GM21786 (cell line): ENCODE data around the gene RDH16.

Experiments
- ATAC-seq: cut with Tn5 transposase; IDR thresholded peaks from one replicate; pipeline ENCODE4 v1.9.1; 2021; ENCODE audit not compliant: unreplicated experiment

RDH16 gene, protein sequence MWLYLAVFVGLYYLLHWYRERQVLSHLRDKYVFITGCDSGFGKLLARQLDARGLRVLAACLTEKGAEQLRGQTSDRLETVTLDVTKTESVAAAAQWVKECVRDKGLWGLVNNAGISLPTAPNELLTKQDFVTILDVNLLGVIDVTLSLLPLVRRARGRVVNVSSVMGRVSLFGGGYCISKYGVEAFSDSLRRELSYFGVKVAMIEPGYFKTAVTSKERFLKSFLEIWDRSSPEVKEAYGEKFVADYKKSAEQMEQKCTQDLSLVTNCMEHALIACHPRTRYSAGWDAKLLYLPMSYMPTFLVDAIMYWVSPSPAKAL

DNA sequence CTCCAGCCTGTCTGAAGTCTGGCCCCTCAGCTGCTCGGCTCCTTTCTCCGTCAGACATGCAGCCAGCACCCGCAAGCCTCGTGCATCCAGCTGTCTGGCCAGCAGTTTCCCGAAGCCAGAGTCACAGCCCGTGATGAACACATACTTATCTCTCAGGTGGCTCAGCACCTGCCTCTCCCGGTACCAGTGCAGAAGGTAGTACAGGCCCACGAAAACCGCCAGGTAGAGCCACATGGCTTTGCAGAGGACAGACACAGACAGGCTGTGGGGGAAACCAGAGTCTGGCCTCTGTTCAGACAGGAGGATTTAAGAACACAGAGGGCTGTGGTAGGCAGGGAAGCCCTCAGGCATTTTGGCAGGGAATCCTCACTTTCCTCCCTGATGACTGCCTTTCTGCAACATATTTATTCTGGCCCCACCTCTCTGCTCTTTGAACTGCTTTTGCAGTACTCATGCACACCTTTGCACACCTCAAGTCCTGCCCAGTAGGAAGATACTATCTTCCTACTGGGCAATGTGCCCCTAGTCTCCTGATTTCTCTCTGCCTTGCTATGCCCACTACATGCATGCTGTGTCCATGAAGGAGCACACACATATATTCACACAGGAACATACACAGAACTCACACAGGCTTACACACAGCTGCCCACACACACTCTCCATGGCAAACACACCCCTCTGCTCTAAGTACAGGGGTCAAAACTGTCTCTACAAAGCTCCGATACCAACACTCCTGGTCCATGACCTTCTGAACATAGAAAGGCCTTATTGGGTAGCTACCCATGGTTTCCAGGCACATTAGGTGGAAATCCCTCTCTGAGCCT is at the start of gene RDH16:
TSS of gene RDH16 (minus strand) at position 380 of the 824 bp plus-strand sequence. CDS start at position 234, 146 bp downstream.
- ATAC-seq: no peak

DNA sequence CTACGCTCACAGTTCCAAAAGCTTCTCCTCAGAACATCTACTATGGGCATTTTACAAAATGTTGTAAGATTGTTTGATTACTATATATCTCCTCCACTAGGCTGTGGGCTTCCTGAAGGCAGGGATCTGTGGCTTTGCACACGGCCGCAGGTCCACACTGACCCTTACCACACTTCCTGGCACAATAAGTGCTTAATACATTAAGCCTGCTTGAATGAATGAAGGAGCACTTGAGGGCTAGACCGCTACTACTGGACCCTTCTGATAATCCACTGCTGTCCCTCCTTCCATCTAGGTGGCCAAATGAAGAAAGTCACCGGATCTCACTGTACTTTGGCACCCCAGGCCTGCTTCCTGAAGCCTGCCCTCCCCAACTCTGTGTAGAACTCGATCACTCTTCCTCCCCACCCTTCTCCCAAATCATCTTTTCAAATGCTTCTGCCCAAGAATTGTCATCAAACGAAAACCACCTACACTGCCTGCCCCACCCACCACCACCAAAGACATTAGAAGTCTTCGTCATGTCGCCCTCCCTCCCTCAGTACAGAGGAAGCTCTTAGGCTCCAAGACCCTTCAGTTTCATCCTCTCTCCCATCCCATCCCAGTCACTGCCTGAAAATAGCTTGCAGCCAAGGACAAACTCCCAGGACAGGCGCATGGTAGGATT is 49.5 kb upstream of the RDH16 start:
- ATAC-seq: no peak

DNA sequence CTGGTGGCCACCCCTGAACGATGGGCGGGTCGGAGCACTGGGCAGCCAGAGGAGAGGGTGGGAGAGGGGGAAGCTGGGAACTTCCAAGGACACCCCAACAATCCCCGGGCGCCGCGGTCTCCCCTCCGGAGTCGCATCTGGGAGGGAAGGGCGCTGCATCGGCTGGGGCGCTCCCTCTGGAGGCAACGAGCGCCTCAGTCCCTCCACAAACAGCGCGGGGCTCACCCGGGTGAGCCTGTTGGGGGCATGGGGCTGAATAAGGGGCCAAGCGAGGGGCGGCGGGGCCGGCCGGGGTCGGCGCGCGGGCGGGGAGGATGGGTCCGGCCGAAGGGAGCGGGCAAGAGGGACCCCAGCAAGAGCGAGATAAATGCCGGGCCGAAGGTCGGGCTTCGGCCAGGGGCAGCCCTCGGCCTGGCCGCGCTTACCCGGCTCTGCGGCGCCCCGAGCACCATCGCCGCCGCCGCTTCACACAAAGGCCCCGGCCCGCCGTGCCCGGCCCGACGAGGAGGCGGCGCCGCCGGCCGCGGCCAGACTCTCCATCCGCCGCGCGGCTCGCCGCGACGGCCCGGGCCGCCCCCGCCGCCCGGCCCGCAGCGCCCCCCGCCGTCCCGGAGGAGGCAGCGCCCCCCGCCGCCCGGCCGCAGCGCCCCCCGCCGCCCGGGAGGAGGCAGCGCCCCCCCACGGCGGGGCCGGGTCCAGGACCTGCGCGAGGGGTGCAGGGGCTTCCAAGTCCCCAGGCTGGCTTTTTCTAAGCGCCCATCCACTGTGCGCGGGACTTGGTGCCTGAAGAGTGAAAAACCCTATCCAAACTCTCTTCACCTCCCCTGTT is 48.8 kb upstream of the RDH16 start, which contains the start of gene ZBTB39:
TSS of gene ZBTB39 (minus strand) at position 567 of the 829 bp plus-strand sequence. CDS start 1,629 bp downstream, outside the sequence.
- peak; percentile 55 for ATAC-seq

DNA sequence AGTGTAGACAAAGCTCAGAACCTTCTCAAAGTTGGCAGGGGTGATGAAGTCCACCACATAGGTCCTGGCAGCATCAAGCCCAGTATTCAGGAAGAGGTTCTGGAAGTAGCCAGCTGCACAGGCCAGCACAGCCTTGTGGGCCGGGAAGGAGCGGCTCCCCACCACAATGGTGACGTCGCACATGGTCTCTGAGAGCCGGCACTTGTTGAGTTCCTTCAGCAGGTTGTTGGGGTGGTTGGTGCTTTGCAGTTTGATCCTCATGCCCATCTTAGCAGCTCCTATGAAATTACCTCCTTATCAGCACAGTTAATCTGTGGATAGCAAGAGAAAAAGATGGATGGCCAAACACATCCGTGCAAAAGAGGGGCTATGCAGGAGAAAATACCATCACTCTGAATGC is 47.2 kb upstream of the RDH16 start:
- no peak for ATAC-seq

DNA sequence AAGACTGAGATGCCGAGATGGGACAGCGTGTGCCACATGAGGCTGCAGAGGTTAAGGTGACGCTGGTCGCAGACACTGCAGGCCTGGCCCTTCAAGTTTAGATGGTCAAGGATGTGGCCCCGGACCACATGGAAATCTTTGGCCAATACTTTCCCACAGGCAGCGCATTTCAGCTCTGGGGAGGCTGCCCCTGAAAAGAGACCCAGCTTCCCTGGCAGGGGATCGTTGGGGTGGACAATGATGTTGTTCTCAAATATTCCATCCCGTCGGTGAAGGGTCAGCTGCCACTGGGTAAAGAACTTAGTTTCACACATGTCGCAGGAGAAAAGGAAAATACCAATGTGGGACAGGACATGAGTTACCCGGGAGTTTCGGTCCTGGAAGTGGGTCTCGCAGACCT is 46.0 kb upstream of the RDH16 start:
- no peak for ATAC-seq

DNA sequence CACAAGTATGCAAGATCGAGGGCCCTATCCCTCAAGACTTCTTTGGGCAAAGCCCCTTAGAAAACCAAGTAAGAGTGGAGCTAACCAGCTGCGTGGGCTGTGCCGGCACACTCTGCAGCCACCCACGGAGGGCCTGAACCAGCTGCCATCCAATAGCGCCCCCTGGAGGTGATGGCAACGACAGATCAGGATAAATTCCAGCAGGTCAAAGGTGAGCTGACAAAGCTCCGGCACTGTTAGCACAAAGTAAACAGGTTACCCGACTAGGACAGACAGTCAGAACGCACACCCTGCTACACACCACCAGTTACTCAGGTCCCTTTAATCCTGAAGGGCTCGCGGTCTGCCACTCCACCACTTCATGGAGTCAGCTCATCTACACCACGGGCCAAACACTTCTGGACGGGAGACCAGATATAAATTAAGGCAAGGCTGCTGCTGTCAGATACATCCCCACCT is 44.1 kb upstream of the RDH16 start:
- ATAC-seq: no peak

GRCh38 chr12:57000393-57000792 is 43.0 kb upstream of the RDH16 start:
- ATAC-seq: no peak

DNA sequence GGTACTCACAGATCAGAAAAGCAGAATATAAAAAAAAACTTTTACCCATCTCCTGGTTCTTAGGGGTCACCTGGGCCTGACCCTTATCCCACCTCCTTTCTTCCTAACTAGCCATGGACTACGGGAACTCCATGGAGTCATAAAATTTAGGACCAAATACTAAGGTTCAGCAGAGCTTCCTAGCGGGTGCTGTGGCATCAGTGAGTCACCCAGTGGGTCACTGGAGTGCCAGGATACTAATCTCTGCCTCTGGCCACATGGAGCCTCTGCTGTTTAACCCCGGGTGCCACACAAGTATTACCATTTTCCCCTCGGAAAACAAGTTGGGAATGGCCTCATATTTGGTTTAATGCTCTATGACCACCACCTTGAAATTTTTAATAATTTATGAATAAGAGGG is 42.0 kb upstream of the RDH16 start:
- no peak for ATAC-seq

DNA sequence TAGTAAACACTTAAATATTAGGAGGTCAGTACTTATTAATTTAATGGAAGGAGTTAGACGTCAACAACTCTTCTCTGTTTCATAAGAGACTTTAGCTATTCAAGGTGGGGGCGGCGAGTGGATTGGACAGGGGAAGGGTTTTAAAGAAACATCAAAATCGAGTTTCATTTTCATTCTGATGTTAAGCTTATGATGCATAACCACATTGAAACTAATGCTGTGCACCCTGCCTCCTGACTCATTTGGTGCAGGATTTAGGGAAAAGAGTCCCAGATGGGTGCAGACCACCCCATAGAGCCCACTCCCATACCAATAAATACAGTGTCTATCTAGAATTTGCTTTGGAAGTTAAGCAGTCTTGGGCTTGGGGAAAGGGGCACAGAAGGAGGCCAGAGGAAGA is 41.6 kb upstream of the RDH16 start:
- peak; percentile 77 for ATAC-seq

DNA sequence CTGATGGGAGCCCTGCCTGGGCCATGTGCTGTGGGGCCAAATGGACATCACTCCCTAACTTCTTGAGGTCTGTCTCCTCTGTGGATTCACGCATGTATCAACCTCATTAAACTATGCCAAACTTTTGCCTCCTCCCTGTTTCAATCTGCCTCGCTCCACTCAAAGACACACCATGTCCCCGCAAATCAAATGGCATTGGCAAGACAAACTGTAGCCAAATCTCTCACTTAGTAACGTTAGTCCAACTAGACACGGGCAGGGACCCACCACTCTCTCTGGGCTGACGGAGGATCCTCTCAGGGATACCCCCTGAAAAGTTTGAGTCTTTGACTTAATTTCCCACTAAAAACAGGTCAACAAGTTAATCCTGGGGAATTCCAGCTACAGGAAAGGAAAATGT is 40.9 kb upstream of the RDH16 start:
- ATAC-seq: no peak

GRCh38 chr12:56996793-56997545 is 39.6 kb upstream of the RDH16 start:
- no peak for ATAC-seq

DNA sequence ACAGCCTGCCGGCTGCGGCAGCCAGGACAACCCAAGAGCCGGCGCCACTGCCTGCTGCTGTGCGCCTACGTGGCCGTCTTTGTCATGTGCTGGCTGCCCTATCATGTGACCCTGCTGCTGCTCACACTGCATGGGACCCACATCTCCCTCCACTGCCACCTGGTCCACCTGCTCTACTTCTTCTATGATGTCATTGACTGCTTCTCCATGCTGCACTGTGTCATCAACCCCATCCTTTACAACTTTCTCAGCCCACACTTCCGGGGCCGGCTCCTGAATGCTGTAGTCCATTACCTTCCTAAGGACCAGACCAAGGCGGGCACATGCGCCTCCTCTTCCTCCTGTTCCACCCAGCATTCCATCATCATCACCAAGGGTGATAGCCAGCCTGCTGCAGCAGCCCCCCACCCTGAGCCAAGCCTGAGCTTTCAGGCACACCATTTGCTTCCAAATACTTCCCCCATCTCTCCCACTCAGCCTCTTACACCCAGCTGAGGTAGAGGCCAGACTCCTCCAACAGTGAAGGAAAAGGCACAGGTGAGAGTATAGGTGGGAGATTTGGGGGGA is 38.6 kb upstream of the RDH16 start:
- no peak for ATAC-seq

DNA sequence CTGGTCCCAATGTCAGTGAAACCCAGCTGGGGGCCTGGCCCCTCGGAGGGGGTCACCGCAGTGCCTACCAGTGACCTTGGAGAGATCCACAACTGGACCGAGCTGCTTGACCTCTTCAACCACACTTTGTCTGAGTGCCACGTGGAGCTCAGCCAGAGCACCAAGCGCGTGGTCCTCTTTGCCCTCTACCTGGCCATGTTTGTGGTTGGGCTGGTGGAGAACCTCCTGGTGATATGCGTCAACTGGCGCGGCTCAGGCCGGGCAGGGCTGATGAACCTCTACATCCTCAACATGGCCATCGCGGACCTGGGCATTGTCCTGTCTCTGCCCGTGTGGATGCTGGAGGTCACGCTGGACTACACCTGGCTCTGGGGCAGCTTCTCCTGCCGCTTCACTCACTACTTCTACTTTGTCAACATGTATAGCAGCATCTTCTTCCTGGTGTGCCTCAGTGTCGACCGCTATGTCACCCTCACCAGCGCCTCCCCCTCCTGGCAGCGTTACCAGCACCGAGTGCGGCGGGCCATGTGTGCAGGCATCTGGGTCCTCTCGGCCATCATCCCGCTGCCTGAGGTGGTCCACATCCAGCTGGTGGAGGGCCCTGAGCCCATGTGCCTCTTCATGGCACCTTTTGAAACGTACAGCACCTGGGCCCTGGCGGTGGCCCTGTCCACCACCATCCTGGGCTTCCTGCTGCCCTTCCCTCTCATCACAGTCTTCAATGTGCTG is 38.0 kb upstream of the RDH16 start:
- ATAC-seq: no peak

DNA sequence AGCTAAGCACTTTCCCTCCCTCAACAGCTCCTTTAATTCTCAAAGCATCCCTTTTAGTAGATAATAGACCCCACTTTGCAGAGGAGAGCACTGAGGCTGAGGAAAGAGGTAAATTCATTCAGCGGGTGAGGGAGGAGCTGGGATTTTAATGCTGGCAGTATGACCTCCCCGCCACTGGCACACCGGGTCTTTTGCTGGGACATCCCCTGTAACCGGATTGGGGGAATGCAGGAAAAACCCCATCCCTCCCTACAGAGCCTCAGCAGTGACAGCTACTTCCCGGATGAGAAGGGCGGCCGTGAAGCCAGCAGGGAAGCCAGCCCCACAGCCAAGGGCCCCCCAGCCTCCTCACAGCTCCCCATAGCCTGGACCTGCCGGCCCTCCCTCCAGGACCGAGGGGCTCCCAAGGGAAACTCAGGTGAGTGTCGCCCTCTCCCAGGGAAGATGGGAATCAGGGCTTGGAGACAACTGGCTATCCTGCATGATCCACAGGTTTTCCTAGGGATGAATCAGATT is 36.9 kb upstream of the RDH16 start:
- no peak for ATAC-seq

- no peak for ATAC-seq
Measured at GRCh38 chr12:56993346-56993745, 35.9 kb upstream of the RDH16 start.

GRCh38 chr12:56991319-56992246 is 34.2 kb upstream of the RDH16 start:
- ATAC-seq: no peak

DNA sequence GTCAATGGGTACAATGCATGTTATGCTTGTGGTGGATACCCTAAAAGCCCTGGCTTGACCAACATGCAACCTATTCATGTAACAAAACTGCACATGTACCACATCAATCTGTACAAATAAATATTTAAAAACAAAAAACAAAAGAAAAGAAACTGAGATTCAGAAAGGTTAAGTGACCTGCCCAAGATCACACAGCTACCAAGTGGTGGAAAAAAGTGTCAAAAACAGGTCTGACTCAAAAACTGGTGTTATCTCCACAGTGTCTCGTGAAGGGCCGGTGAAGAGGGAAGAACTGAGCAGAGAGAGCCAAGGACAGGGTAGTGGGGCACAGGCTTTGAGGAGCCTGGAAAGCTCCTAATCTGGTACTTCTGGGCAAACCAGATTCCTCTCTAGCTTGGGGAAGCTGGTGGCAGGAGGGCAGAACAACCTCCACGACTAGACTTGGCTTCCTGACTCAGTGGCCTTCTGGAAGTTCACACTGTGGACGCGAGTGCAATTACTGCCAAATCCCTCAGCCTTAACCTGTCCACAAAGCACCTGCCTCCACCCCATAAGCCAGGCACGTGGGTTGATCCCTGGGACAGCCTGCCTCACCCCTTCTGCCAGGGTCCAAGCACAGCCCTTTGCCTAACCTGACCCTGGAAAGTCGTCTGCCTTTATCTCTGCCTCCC is 33.4 kb upstream of the RDH16 start:
- ATAC-seq: no peak
